Activated CD4-positive, CD25-positive, alpha-beta regulatory T cell treated with anti-CD3 and anti-CD28 coated beads, Interleukin-2, amount 50 U/mL, for 24 hours (primary cell): ENCODE results near the gene SLC7A4.
"Not testable (repeated sequence)": the region's sequence is repeated elsewhere in the genome, so short reads cannot be mapped to it uniquely, and the experiment has no call there.

Source experiments
- ATAC-seq, 2 donors: fragments of 150-1000 bp; cut with Tn5 transposase; one replicate each; pipeline ENCODE4 v1.10.0; 2021; ENCODE audit warnings: mild to moderate bottlenecking in 1 of 2, moderate library complexity in 1 of 2

SLC7A4 gene

DNA sequence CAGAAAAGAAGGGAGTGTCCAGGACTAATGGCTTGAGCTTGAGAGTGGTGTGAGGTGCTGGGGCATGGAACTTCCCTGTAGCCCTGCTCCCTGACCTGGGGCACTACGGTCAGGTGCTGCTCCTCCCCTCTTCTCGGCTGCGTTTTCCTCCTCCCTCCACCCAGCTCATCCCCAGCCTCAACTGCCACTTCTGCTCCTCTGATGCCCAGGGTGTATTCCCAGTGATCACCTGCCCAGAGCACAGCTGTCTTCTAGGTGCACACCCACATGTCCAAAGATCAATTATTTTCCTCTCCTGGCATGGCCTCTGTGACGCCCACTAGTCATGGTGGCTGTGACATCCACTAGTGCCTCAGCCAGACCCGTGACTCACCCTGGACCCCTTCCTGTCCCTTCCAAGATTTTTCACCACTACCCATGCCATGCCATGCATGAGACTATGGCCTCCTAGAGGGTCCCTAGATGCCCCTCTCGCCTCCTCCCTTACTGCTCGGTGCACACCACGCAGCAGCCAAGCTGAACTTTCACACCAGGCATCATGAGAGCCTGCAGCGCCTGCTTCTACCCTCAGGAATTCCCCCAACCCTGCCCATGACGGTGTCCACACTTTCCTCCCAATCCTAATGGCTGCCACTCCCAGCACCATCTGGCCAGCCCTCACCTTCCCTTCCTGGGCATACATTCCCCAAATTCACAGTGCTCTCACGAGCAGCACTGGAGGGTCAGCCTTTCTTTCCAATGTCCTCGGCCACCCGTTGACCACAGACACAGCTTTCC, 15.5 kb downstream of the SLC7A4 start:
- ATAC-seq = no peak

- ATAC-seq = no peak
Observed at GRCh38 chr22:21015466-21016006, 16.8 kb downstream of the SLC7A4 start.

DNA sequence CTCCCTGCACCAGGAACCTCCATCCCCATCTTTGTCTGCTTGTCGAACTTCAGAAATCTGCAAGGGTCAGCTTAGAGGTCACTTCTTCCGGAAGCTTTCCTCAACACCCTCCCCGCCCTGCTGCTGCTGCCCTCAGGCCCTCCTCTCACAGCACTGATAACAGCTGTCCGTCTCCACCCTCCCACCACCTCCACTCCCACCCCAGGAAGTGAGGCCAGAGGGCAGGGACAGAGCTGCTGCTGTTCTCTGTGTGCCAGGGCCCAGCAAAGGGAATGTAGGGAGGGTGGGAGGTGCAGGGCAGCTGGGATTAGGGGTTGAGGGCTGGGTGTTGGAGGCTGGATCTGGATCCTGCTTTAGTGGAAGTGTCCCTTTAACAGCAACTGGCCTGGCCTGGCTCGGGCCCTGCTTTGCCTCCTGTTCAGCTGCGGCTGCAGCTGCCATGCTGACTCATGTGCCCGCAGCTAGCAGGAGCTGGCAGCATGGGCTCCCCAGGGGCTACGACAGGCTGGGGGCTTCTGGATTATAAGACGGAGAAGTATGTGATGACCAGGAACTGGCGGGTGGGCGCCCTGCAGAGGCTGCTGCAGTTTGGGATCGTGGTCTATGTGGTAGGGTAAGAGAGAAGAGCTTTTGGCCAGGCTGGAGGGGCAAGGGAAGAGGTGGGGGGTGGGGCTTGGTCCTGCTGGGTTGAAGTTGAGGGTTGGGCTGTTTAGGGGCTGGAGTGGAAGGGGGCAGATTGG, 17.5 kb downstream of the SLC7A4 start, which contains the start of gene P2RX6:
TSS of gene P2RX6 (plus strand) at position 440 of the 740 bp plus-strand sequence. CDS start at position 450, 10 bp downstream.
- no peak for ATAC-seq

- ATAC-seq = peak; percentile 96 to 97
Observed at GRCh38 chr22:21014202-21014725, 18.1 kb downstream of the SLC7A4 start.

- ATAC-seq = no peak
Observed at GRCh38 chr22:21013657-21014201, 18.6 kb downstream of the SLC7A4 start.

DNA sequence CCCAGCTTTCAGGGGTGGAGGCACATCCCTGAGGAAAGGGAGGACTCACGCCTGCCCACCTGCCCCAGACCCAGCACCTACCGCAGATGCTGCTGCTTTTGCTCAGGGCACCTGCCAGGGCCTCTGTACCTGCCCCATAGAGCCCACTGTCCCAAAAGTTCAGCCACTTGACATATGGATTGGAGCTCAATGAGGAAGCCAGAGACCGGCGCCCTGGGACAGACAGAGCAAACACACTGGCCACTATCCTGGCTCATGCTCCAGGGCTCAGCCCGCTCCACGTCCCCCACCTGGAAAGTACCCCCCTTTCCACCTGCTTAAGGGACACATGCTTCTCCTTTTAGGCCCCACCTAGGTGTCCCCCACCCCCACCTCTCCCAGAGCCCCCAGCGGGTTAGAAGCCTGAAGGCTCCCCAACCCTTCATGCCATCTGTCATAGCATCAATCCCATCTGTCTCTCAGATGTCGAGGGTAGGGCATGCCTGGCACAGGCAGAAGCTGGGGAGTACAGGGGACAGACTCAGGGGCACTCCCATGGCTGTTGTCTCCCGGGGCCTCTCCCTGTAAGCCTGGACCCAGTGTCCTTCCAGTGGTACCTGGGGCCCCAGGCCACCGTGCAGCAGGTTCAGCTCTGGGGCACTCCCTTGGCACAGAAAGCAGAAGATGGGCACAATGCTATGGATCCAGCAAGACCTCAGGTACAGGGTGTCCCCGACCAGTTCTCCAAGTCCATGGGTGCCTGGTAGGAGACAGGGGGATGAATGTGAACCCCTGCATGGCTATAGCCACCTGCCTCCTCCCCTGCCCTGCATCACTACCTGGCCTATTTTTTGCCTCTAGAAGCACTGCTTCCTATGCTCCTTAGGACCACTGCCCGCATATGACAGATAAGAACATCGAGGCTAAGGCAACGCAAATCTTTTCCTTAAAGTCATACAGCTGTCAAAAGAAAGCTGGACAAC, 19.6 kb downstream of the SLC7A4 start:
- ATAC-seq = no peak

- ATAC-seq = no peak
Observed at GRCh38 chr22:21010426-21011113, 21.8 kb downstream of the SLC7A4 start.

GRCh38 chr22:21009638-21010425, 22.5 kb downstream of the SLC7A4 start:
- no peak for ATAC-seq

GRCh38 chr22:21009208-21009607, 23.2 kb downstream of the SLC7A4 start:
- not testable (repeated sequence) for ATAC-seq

GRCh38 chr22:21003782-21004181, 28.6 kb downstream of the SLC7A4 start:
- no peak for ATAC-seq

DNA sequence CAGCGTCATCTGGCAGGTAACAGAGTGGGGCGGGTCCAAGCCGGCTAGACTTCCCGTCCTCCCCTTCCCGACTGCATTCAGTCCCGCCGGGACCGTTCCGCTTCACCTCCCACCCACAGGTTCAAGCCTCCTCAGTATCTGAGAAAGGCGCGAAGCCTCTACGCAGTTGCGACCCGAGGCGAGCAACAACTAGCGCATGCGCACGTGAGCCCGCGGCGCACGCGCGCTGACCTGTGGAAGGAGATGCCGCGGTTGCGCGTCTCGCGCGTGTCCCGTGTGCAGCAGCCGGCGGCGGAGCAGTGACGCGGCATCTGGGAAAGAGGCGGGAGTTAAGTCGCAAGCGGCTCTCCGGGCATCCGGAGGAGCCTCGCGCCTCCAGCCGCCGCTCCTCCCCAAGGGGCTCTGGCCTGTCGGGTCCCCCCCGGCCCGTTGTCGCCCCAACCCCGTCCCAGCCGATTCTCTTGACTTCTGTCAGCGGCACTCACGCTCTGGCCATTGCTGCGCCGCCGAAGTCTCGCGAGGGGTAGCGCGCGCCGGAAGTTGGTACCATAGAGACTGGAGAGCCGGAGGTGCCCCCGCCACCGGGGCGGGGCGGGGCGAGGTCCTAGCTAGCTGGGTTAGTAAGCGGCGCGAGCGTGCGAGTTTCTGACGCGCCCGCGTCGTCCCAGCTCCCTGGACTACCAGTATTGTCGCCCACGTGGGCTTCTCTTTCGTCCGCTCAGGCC, 30.6 kb downstream of the SLC7A4 start, which contains the start of gene THAP7:
TSS of gene THAP7 (minus strand) at position 518 of the 725 bp plus-strand sequence. CDS start at position 311, 207 bp downstream.
- peak; percentile 94 for ATAC-seq

- no peak for ATAC-seq
Observed at GRCh38 chr22:21000987-21001600, 31.3 kb downstream of the SLC7A4 start.

GRCh38 chr22:21000207-21000986, 32.0 kb downstream of the SLC7A4 start:
- no peak for ATAC-seq

- ATAC-seq = no peak
Observed at GRCh38 chr22:20999350-21000206, 32.8 kb downstream of the SLC7A4 start.

GRCh38 chr22:20998411-20999336, 33.7 kb downstream of the SLC7A4 start:
- no peak for ATAC-seq
